WTC11 (cell line): ENCODE measurements around the gene HDAC7. TPM values are rescaled to one million over a fixed set of nuclear protein-coding genes. Genes with fewer than 3 reads are reported as not detected.

Experiments used
- ELF4 ChIP-seq: sonication (generic); formaldehyde crosslinking; IDR thresholded peaks from 2 replicates; pipeline ENCODE4 v1.8.1; 2022; ENCODE audit warnings: low read depth, mild to moderate bottlenecking, moderate library complexity, missing genetic modification reagents
- ESRRA ChIP-seq: sonication (generic); formaldehyde crosslinking; IDR thresholded peaks from 2 replicates; pipeline ENCODE4 v1.8.1; 2022; ENCODE audit warnings: mild to moderate bottlenecking, missing genetic modification reagents, borderline replicate concordance
- FOXP1 ChIP-seq: sonication (generic); formaldehyde crosslinking; IDR thresholded peaks from 2 replicates; pipeline ENCODE4 v1.8.0; 2022; ENCODE audit warnings: missing genetic modification reagents, mild to moderate bottlenecking, moderate library complexity, borderline replicate concordance
- NR3C1 ChIP-seq: sonication (generic); formaldehyde crosslinking; conservative IDR thresholded peaks from 2 replicates; pipeline ENCODE4 v1.8.1; 2023; ENCODE audit warnings: low read depth, mild to moderate bottlenecking, missing genetic modification reagents
- PRRX2 ChIP-seq: fragments of 250-450 bp; sonication (Bioruptor Pico); IDR thresholded peaks from 2 replicates; pipeline ENCODE4 v1.8.0; 2021; ENCODE audit warnings: mild to moderate bottlenecking
- SMAD4 ChIP-seq: sonication (generic); formaldehyde crosslinking; IDR thresholded peaks from 2 replicates; pipeline ENCODE4 v1.8.0; 2022; ENCODE audit warnings: mild to moderate bottlenecking, missing genetic modification reagents
- ZBTB21 ChIP-seq: sonication (generic); formaldehyde crosslinking; IDR thresholded peaks from 2 replicates; pipeline ENCODE4 v1.8.1; 2023; ENCODE audit warnings: mild to moderate bottlenecking, missing genetic modification reagents, borderline replicate concordance
- ZNF121 ChIP-seq: sonication (generic); formaldehyde crosslinking; IDR thresholded peaks from 2 replicates; pipeline ENCODE4 v1.8.0; 2023; ENCODE audit warnings: missing genetic modification reagents
- ZNF138 ChIP-seq: sonication (generic); formaldehyde crosslinking; conservative IDR thresholded peaks from 2 replicates; pipeline ENCODE4 v1.8.1; 2022; ENCODE audit warnings: mild to moderate bottlenecking, moderate library complexity, missing genetic modification reagents
- ZNF317 ChIP-seq: sonication (generic); formaldehyde crosslinking; IDR thresholded peaks from 2 replicates; pipeline ENCODE4 v1.8.1; 2023; ENCODE audit warnings: low read depth, mild to moderate bottlenecking, moderate library complexity, missing genetic modification reagents, borderline replicate concordance
- ZNF416 ChIP-seq: fragments of 250-450 bp; sonication (Bioruptor Pico); IDR thresholded peaks from 2 replicates; pipeline ENCODE4 v1.9.0; 2021; ENCODE audit warnings: mild to moderate bottlenecking, inconsistent platforms
- total RNA-seq: library from RNA; stranded (reverse); gene quantifications from 3 replicates; pipeline ENCODE4 v1.2.3, GENCODE V29; 2021
- TF ChIP-seq, protein P1 (sequence below): sonication (generic); formaldehyde crosslinking; IDR thresholded peaks from 2 replicates; pipeline ENCODE4 v1.8.0; 2022; ENCODE audit warnings: mild to moderate bottlenecking, missing genetic modification reagents
- TF ChIP-seq, protein P2 (sequence below): sonication (generic); formaldehyde crosslinking; IDR thresholded peaks from 2 replicates; pipeline ENCODE4 v1.8.1; 2022; ENCODE audit warnings: low read depth, missing genetic modification reagents, borderline replicate concordance
- TF ChIP-seq, protein P3 (sequence below): fragments of 250-450 bp; sonication (Bioruptor Pico); IDR thresholded peaks from 2 replicates; pipeline ENCODE4 v1.9.0; 2021; ENCODE audit warnings: mild to moderate bottlenecking, borderline replicate concordance
- TF ChIP-seq, protein P4 (sequence below): fragments of 200-600 bp; IDR thresholded peaks from 2 replicates; pipeline ENCODE4 v1.8.0; 2022; ENCODE audit warnings: antibody characterized with exemption
- TF ChIP-seq, protein P5 (sequence below): sonication (generic); formaldehyde crosslinking; conservative IDR thresholded peaks from 2 replicates; pipeline ENCODE4 v1.8.1; 2022; ENCODE audit warnings: mild to moderate bottlenecking, missing genetic modification reagents
- TF ChIP-seq, protein P6 (sequence below): sonication (generic); formaldehyde crosslinking; IDR thresholded peaks from 2 replicates; pipeline ENCODE4 v1.8.0; 2023; ENCODE audit warnings: missing genetic modification reagents, mild to moderate bottlenecking, borderline replicate concordance
- TF ChIP-seq, protein P7 (sequence below): sonication (generic); formaldehyde crosslinking; IDR thresholded peaks from 2 replicates; pipeline ENCODE4 v1.8.1; 2023; ENCODE audit warnings: mild to moderate bottlenecking, moderate library complexity, missing genetic modification reagents
- TF ChIP-seq, protein P8 (sequence below): fragments of 250-450 bp; sonication (Bioruptor Pico); IDR thresholded peaks from 2 replicates; pipeline ENCODE4 v1.8.0; 2021; ENCODE audit warnings: mild to moderate bottlenecking
- TF ChIP-seq, protein P9 (sequence below): sonication (generic); formaldehyde crosslinking; IDR thresholded peaks from 2 replicates; pipeline ENCODE4 v1.8.0; 2022; ENCODE audit warnings: mild to moderate bottlenecking, missing genetic modification reagents

The HDAC7 gene
- total RNA-seq, 1 experiment from 2014 or later = 111 TPM

DNA sequence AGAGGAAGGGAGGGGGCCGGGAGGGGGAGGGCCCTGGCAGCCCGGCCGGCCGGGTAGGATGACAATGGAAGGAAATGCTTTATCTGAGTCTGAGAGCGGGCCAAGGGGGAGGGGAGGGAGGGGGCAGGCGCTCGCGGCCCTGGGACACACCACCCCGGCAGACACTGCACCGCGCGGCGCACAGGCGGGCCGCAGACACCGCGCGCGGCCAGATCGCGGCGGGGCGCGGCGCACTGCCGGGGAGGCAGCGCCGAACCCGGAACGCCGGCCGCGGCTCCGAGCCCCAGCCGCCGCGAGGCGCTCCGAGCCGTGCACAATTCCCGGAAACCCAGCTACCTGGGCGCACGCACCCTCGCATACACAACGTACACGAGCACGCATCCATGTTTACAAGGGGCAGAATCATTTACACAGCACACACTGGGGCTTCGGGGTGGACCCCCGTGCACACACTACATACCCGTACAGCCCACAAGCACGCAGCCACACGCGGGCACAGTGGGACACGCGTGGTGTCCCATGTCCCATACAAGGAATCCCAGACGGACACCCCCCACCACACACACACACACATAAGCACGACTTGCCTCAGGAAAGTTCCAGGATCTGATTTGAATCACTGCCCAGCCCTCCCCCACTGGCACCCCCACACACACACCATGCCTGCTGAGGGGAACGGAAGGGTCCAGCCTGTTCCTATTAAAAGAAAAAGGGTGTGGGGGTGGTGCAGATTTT, at the start of gene HDAC7 (continued):
- TF ChIP-seq, protein P1, sequence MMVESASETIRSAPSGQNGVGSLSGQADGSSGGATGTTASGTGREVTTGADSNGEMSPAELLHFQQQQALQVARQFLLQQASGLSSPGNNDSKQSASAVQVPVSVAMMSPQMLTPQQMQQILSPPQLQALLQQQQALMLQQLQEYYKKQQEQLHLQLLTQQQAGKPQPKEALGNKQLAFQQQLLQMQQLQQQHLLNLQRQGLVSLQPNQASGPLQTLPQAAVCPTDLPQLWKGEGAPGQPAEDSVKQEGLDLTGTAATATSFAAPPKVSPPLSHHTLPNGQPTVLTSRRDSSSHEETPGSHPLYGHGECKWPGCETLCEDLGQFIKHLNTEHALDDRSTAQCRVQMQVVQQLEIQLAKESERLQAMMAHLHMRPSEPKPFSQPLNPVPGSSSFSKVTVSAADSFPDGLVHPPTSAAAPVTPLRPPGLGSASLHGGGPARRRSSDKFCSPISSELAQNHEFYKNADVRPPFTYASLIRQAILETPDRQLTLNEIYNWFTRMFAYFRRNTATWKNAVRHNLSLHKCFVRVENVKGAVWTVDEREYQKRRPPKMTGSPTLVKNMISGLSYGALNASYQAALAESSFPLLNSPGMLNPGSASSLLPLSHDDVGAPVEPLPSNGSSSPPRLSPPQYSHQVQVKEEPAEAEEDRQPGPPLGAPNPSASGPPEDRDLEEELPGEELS (CRISPR knock-in tag) = 0 out of 2 replicates have a peak, but pooled peaks have one; percentile 17
- TF ChIP-seq, protein P2, sequence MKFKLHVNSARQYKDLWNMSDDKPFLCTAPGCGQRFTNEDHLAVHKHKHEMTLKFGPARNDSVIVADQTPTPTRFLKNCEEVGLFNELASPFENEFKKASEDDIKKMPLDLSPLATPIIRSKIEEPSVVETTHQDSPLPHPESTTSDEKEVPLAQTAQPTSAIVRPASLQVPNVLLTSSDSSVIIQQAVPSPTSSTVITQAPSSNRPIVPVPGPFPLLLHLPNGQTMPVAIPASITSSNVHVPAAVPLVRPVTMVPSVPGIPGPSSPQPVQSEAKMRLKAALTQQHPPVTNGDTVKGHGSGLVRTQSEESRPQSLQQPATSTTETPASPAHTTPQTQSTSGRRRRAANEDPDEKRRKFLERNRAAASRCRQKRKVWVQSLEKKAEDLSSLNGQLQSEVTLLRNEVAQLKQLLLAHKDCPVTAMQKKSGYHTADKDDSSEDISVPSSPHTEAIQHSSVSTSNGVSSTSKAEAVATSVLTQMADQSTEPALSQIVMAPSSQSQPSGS = no peak
- TF ChIP-seq ZNF121 (CRISPR knock-in tag) (no peak), FOXP1 (CRISPR knock-in tag) (peak; percentile 74), ZNF416 (CRISPR knock-in tag) (no peak), PRRX2 (CRISPR knock-in tag) (0 out of 2 replicates have a peak, but pooled peaks have one; percentile 35), ZBTB21 (CRISPR knock-in tag) (no peak), ZNF138 (no peak), NR3C1 (no peak), SMAD4 (no peak), ZNF317 (CRISPR knock-in tag) (no peak), ESRRA (CRISPR knock-in tag) (no peak), ELF4 (CRISPR knock-in tag) (no peak)
- TF ChIP-seq, protein P3, sequence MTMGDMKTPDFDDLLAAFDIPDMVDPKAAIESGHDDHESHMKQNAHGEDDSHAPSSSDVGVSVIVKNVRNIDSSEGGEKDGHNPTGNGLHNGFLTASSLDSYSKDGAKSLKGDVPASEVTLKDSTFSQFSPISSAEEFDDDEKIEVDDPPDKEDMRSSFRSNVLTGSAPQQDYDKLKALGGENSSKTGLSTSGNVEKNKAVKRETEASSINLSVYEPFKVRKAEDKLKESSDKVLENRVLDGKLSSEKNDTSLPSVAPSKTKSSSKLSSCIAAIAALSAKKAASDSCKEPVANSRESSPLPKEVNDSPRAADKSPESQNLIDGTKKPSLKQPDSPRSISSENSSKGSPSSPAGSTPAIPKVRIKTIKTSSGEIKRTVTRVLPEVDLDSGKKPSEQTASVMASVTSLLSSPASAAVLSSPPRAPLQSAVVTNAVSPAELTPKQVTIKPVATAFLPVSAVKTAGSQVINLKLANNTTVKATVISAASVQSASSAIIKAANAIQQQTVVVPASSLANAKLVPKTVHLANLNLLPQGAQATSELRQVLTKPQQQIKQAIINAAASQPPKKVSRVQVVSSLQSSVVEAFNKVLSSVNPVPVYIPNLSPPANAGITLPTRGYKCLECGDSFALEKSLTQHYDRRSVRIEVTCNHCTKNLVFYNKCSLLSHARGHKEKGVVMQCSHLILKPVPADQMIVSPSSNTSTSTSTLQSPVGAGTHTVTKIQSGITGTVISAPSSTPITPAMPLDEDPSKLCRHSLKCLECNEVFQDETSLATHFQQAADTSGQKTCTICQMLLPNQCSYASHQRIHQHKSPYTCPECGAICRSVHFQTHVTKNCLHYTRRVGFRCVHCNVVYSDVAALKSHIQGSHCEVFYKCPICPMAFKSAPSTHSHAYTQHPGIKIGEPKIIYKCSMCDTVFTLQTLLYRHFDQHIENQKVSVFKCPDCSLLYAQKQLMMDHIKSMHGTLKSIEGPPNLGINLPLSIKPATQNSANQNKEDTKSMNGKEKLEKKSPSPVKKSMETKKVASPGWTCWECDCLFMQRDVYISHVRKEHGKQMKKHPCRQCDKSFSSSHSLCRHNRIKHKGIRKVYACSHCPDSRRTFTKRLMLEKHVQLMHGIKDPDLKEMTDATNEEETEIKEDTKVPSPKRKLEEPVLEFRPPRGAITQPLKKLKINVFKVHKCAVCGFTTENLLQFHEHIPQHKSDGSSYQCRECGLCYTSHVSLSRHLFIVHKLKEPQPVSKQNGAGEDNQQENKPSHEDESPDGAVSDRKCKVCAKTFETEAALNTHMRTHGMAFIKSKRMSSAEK (CRISPR knock-in tag) = no peak
- TF ChIP-seq, protein P4, sequence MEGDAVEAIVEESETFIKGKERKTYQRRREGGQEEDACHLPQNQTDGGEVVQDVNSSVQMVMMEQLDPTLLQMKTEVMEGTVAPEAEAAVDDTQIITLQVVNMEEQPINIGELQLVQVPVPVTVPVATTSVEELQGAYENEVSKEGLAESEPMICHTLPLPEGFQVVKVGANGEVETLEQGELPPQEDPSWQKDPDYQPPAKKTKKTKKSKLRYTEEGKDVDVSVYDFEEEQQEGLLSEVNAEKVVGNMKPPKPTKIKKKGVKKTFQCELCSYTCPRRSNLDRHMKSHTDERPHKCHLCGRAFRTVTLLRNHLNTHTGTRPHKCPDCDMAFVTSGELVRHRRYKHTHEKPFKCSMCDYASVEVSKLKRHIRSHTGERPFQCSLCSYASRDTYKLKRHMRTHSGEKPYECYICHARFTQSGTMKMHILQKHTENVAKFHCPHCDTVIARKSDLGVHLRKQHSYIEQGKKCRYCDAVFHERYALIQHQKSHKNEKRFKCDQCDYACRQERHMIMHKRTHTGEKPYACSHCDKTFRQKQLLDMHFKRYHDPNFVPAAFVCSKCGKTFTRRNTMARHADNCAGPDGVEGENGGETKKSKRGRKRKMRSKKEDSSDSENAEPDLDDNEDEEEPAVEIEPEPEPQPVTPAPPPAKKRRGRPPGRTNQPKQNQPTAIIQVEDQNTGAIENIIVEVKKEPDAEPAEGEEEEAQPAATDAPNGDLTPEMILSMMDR = no peak
- TF ChIP-seq, protein P5, sequence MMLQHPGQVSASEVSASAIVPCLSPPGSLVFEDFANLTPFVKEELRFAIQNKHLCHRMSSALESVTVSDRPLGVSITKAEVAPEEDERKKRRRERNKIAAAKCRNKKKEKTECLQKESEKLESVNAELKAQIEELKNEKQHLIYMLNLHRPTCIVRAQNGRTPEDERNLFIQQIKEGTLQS = no peak
- TF ChIP-seq, protein P6, sequence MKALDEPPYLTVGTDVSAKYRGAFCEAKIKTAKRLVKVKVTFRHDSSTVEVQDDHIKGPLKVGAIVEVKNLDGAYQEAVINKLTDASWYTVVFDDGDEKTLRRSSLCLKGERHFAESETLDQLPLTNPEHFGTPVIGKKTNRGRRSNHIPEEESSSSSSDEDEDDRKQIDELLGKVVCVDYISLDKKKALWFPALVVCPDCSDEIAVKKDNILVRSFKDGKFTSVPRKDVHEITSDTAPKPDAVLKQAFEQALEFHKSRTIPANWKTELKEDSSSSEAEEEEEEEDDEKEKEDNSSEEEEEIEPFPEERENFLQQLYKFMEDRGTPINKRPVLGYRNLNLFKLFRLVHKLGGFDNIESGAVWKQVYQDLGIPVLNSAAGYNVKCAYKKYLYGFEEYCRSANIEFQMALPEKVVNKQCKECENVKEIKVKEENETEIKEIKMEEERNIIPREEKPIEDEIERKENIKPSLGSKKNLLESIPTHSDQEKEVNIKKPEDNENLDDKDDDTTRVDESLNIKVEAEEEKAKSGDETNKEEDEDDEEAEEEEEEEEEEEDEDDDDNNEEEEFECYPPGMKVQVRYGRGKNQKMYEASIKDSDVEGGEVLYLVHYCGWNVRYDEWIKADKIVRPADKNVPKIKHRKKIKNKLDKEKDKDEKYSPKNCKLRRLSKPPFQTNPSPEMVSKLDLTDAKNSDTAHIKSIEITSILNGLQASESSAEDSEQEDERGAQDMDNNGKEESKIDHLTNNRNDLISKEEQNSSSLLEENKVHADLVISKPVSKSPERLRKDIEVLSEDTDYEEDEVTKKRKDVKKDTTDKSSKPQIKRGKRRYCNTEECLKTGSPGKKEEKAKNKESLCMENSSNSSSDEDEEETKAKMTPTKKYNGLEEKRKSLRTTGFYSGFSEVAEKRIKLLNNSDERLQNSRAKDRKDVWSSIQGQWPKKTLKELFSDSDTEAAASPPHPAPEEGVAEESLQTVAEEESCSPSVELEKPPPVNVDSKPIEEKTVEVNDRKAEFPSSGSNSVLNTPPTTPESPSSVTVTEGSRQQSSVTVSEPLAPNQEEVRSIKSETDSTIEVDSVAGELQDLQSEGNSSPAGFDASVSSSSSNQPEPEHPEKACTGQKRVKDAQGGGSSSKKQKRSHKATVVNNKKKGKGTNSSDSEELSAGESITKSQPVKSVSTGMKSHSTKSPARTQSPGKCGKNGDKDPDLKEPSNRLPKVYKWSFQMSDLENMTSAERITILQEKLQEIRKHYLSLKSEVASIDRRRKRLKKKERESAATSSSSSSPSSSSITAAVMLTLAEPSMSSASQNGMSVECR (CRISPR knock-in tag) = no peak
- TF ChIP-seq, protein P7, sequence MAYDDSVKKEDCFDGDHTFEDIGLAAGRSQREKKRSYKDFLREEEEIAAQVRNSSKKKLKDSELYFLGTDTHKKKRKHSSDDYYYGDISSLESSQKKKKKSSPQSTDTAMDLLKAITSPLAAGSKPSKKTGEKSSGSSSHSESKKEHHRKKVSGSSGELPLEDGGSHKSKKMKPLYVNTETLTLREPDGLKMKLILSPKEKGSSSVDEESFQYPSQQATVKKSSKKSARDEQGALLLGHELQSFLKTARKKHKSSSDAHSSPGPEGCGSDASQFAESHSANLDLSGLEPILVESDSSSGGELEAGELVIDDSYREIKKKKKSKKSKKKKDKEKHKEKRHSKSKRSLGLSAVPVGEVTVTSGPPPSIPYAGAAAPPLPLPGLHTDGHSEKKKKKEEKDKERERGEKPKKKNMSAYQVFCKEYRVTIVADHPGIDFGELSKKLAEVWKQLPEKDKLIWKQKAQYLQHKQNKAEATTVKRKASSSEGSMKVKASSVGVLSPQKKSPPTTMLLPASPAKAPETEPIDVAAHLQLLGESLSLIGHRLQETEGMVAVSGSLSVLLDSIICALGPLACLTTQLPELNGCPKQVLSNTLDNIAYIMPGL (CRISPR knock-in tag) = no peak
- TF ChIP-seq, protein P8, sequence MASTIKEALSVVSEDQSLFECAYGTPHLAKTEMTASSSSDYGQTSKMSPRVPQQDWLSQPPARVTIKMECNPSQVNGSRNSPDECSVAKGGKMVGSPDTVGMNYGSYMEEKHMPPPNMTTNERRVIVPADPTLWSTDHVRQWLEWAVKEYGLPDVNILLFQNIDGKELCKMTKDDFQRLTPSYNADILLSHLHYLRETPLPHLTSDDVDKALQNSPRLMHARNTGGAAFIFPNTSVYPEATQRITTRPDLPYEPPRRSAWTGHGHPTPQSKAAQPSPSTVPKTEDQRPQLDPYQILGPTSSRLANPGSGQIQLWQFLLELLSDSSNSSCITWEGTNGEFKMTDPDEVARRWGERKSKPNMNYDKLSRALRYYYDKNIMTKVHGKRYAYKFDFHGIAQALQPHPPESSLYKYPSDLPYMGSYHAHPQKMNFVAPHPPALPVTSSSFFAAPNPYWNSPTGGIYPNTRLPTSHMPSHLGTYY (CRISPR knock-in tag) = no peak
- TF ChIP-seq, protein P9, sequence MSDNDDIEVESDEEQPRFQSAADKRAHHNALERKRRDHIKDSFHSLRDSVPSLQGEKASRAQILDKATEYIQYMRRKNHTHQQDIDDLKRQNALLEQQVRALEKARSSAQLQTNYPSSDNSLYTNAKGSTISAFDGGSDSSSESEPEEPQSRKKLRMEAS (CRISPR knock-in tag) = no peak
